ENCODE measurements around the gene SMAP1.

DNA sequence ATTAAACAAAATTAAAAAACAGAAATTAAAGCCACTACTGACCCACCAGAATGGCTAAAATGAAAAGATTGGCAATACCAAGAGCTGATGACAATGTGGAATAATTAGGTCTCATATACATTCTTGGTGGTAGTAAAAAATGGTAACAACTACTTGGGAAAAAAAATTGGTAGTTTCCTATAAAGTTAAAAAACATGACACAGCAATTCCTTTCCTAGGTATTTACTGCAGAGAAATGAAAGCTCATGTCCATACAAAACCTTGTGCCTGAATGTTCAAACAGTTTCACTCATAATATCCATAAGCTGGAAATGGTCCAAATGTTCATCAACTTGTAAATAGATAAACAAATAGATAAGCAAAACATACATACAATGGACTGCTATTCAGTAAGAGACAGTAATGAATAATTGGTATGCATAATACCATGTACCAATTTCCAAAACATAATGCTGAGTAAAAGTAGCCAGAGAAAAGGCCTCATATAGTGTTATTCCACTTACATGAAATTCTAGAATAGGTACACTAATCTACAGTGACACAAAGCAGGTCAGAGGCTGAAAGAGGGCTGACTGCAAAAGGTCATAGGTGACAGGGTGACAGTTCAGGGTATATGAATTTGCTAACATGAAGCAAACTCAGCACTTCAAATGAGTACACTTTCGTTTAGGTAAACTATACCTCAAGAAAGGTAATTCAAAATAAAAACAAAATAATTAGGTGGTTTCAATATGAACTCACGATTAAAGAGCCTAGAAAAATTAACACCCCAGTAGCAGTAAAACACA, 236.2 kb downstream of the SMAP1 start:
- TF ChIP-seq, protein P1, sequence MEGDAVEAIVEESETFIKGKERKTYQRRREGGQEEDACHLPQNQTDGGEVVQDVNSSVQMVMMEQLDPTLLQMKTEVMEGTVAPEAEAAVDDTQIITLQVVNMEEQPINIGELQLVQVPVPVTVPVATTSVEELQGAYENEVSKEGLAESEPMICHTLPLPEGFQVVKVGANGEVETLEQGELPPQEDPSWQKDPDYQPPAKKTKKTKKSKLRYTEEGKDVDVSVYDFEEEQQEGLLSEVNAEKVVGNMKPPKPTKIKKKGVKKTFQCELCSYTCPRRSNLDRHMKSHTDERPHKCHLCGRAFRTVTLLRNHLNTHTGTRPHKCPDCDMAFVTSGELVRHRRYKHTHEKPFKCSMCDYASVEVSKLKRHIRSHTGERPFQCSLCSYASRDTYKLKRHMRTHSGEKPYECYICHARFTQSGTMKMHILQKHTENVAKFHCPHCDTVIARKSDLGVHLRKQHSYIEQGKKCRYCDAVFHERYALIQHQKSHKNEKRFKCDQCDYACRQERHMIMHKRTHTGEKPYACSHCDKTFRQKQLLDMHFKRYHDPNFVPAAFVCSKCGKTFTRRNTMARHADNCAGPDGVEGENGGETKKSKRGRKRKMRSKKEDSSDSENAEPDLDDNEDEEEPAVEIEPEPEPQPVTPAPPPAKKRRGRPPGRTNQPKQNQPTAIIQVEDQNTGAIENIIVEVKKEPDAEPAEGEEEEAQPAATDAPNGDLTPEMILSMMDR (tag by site-specific recombination; IDR thresholded peaks at IDR 0.05), result no peak
- TF ChIP-seq TRIM28 (IDR thresholded peaks at IDR 0.05; ENCODE audit: borderline replicate concordance, low read length) (no peak), ZNF23 (tag by site-specific recombination; IDR thresholded peaks at IDR 0.05; ENCODE audit: borderline replicate concordance) (no peak)
